Measurements from ENCODE around the gene ADAMTS1.

The ADAMTS1 gene

GRCh38 chr21:26812173-26812572 lies 33.0 kb downstream of the ADAMTS1 start:
- DNase-seq (ENCODE audit: low spot score): no peak

GRCh38 chr21:26811482-26811881 lies 33.7 kb downstream of the ADAMTS1 start:
- DNase-seq (ENCODE audit: low spot score): no peak

- DNase-seq (ENCODE audit: low spot score): no peak
Measured at GRCh38 chr21:26810676-26811415, 34.4 kb downstream of the ADAMTS1 start.

- no peak for DNase-seq (ENCODE audit: low spot score)
Measured at GRCh38 chr21:26810266-26810665, 34.9 kb downstream of the ADAMTS1 start.

- no peak for DNase-seq (ENCODE audit: low spot score)
Measured at GRCh38 chr21:26809745-26810144, 35.5 kb downstream of the ADAMTS1 start.

GRCh38 chr21:26806801-26807295 lies 38.4 kb downstream of the ADAMTS1 start:
- DNase-seq (ENCODE audit: low spot score): no peak

- DNase-seq (ENCODE audit: low spot score): no peak
Measured at GRCh38 chr21:26804895-26805609, 40.2 kb downstream of the ADAMTS1 start.

GRCh38 chr21:26801498-26801897 lies 43.7 kb downstream of the ADAMTS1 start:
- DNase-seq (ENCODE audit: low spot score): no peak

- no peak for DNase-seq (ENCODE audit: low spot score)
Measured at GRCh38 chr21:26800970-26801431, 44.2 kb downstream of the ADAMTS1 start.

GRCh38 chr21:26800455-26800854 lies 44.8 kb downstream of the ADAMTS1 start:
- DNase-seq (ENCODE audit: low spot score): no peak

GRCh38 chr21:26800001-26800400 lies 45.2 kb downstream of the ADAMTS1 start:
- no peak for DNase-seq (ENCODE audit: low spot score)

- no peak for DNase-seq (ENCODE audit: low spot score)
Measured at GRCh38 chr21:26798856-26799751, 46.1 kb downstream of the ADAMTS1 start.

- no peak for DNase-seq (ENCODE audit: low spot score)
Measured at GRCh38 chr21:26797878-26798456, 47.2 kb downstream of the ADAMTS1 start.

GRCh38 chr21:26795866-26796329 lies 49.3 kb downstream of the ADAMTS1 start:
- no peak for DNase-seq (ENCODE audit: low spot score)

- DNase-seq (ENCODE audit: low spot score): no peak
Measured at GRCh38 chr21:26795412-26795805, 49.8 kb downstream of the ADAMTS1 start.

GRCh38 chr21:26794597-26795411 lies 50.4 kb downstream of the ADAMTS1 start:
- no peak for DNase-seq (ENCODE audit: low spot score)

GRCh38 chr21:26790296-26790695 lies 54.9 kb downstream of the ADAMTS1 start:
- no peak for DNase-seq (ENCODE audit: low spot score)

GRCh38 chr21:26788790-26789189 lies 56.4 kb downstream of the ADAMTS1 start:
- no peak for DNase-seq (ENCODE audit: low spot score)
